Parathyroid adenoma (tissue), 2 donors: ENCODE measurements around the gene OR1E2.
"Not testable (repeated sequence)": the region's sequence is repeated elsewhere in the genome, so short reads cannot be mapped to it uniquely, and the experiment has no call there.

Experiments used
- H2AFZ ChIP-seq: fragments of 300-600 bp; sonication (generic); one replicate; pipeline ENCODE4 v1.7.0; 2017; ENCODE audit warnings: antibody characterized with exemption, mild to moderate bottlenecking
- H3K27ac ChIP-seq: fragments of 300-600 bp; sonication (generic); one replicate; pipeline ENCODE4 v1.7.0; 2017
- H3K27me3 ChIP-seq: fragments of 300-600 bp; sonication (generic); one replicate; pipeline ENCODE4 v1.7.0; 2017; ENCODE audit warnings: low read length; ENCODE audit not compliant: control insufficient read depth, insufficient read depth
- H3K36me3 ChIP-seq: fragments of 300-600 bp; sonication (generic); one replicate; pipeline ENCODE4 v1.7.0; 2017; ENCODE audit warnings: low read length; ENCODE audit not compliant: control insufficient read depth, insufficient read depth
- H3K4me1 ChIP-seq: fragments of 300-600 bp; sonication (generic); one replicate; pipeline ENCODE4 v1.7.0; 2017; ENCODE audit warnings: control low read depth
- H3K4me2 ChIP-seq: fragments of 300-600 bp; sonication (generic); one replicate; pipeline ENCODE4 v1.7.0; 2017; ENCODE audit warnings: low read length
- H3K4me3 ChIP-seq: fragments of 300-600 bp; sonication (generic); one replicate; pipeline ENCODE4 v1.7.0; 2017; ENCODE audit warnings: low read depth, low read length
- H3K79me2 ChIP-seq: fragments of 300-600 bp; sonication (generic); one replicate; pipeline ENCODE4 v1.7.0; 2017; ENCODE audit warnings: control low read depth
- H3K9ac ChIP-seq: fragments of 300-600 bp; sonication (generic); one replicate; pipeline ENCODE4 v1.7.0; 2017; ENCODE audit warnings: mild to moderate bottlenecking
- H3K9me3 ChIP-seq: fragments of 300-600 bp; sonication (generic); one replicate; pipeline ENCODE4 v1.7.0; 2017; ENCODE audit warnings: low read length; ENCODE audit not compliant: control insufficient read depth
- TF ChIP-seq, protein P1 (sequence below): fragments of 300-600 bp; sonication (generic); IDR thresholded peaks from one replicate; pipeline ENCODE4 v1.7.0; 2017; ENCODE audit warnings: antibody characterized with exemption, mild to moderate bottlenecking
- donor health status: primary hyperparathyroidism.

Gene OR1E2

DNA sequence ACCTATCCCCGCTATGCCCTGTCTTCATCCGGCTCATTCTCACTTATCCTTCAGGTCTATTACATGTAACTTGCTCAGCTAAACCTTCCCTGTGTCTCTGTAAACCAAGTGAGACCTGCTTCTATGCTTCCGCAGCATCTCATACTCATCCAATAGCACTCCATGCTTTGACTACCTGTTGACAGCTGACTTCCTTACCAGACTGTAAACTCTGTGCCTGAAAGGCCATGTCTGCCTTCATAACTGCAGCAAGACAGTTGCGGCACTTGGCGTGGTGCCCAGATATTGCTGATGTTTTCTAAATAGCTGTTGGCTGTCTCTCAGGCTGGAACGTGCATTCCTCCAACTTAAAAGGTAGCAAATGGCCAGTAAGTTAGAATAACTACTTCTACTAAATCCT is 33.6 kb downstream of the OR1E2 start:
- Histone ChIP-seq H3K4me2 (no peak overlapping the region), H3K9ac (no peak overlapping the region), H3K36me3 (no peaks in the 10 kb centered on the region), H3K4me3 (no peak overlapping the region), H3K9me3 (no peaks in the 10 kb centered on the region), H2AFZ (no peak overlapping the region), H3K27me3 (no peaks in the 10 kb centered on the region), H3K27ac (no peak overlapping the region), H3K4me1 (no peaks in the 10 kb centered on the region), H3K79me2 (no peaks in the 10 kb centered on the region)
- TF ChIP-seq, protein P1, sequence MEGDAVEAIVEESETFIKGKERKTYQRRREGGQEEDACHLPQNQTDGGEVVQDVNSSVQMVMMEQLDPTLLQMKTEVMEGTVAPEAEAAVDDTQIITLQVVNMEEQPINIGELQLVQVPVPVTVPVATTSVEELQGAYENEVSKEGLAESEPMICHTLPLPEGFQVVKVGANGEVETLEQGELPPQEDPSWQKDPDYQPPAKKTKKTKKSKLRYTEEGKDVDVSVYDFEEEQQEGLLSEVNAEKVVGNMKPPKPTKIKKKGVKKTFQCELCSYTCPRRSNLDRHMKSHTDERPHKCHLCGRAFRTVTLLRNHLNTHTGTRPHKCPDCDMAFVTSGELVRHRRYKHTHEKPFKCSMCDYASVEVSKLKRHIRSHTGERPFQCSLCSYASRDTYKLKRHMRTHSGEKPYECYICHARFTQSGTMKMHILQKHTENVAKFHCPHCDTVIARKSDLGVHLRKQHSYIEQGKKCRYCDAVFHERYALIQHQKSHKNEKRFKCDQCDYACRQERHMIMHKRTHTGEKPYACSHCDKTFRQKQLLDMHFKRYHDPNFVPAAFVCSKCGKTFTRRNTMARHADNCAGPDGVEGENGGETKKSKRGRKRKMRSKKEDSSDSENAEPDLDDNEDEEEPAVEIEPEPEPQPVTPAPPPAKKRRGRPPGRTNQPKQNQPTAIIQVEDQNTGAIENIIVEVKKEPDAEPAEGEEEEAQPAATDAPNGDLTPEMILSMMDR = no peak

DNA sequence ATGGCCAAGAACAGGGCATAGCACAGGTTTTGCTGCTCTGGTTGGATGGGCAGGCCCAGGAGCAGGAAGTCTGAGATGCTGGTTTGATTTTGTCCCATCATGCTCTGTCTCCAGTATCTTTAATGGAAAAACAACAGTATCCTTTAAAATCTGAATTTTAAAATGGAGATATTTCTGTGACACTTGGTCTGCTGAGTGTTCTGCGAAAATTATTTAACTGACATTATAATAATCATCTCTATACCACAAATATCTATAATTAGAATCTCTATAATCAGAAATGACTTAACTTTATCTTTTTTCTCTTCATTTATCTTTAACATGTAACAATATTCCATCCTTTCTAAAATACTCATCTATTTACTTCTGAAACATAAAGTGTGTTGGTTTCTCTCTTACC is 35.3 kb downstream of the OR1E2 start, which contains the start of gene OR1E1:
OR1E1 (minus strand) TSS at position 101 of the 400 bp plus-strand sequence; CDS start at position 101, 0 bp downstream.
- Histone ChIP-seq H3K36me3 (no peaks in the 10 kb centered on the region), H3K27ac (no peak within 1 kb of the TSS), H3K9ac (no peak within 1 kb of the TSS), H3K79me2 (no peaks in the 10 kb centered on the region), H3K27me3 (no peaks in the 10 kb centered on the region), H3K4me1 (no peaks in the 10 kb centered on the region), H3K9me3 (no peaks in the 10 kb centered on the region), H3K4me3 (no peak within 1 kb of the TSS), H3K4me2 (no peak within 1 kb of the TSS), H2AFZ (no peak within 1 kb of the TSS)
- TF ChIP-seq, protein P1 = no peak

DNA sequence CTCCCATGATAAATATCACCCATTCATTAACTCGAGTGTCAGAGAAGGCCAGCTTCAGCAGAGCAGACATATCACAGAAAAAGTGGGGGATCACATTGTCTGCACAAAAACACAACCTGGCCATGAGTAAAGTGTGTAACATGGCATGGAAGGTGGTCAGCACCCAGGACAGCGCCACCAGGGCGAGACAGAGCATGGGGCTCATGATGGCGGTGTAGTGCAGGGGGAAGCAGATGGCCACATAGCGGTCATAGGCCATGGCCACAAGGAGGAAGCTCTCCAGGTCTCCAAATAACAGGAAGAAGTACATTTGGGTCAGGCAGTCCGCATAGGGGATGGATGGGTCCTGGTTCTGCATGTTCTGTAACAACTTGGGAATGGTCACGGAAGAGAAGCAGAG is 35.8 kb downstream of the OR1E2 start:
- not testable (repeated sequence) for H3K4me3 ChIP-seq

DNA sequence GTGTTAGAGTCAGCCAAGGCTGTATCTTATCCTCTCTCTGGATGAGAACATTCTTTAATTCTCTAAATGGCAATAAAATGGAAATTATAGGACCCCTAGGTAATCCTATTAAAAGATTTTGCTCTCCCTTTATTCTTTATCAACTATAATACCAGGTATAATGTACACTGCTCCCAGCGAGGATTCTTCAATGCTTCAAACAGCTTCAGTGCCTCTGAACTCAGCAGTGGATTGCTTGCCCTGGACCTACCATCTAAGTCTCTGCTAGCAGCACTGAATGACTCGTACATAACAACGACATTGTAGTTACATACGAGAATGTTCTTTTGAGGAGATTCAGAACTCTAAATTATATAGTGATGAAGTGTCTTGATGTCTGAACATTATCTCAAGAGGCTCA is 43.9 kb downstream of the OR1E2 start:
- Histone ChIP-seq H3K4me1 (no peaks in the 10 kb centered on the region), H3K9me3 (no peaks in the 10 kb centered on the region), H3K9ac (no peak overlapping the region)

More for the DNA sequence above, 35.8 kb downstream of the OR1E2 start:
- not testable (repeated sequence) for H3K27me3 ChIP-seq, H3K9me3 ChIP-seq, H3K79me2 ChIP-seq, H3K4me2 ChIP-seq, H3K4me1 ChIP-seq, H3K9ac ChIP-seq, H3K27ac ChIP-seq, H2AFZ ChIP-seq, H3K36me3 ChIP-seq

DNA sequence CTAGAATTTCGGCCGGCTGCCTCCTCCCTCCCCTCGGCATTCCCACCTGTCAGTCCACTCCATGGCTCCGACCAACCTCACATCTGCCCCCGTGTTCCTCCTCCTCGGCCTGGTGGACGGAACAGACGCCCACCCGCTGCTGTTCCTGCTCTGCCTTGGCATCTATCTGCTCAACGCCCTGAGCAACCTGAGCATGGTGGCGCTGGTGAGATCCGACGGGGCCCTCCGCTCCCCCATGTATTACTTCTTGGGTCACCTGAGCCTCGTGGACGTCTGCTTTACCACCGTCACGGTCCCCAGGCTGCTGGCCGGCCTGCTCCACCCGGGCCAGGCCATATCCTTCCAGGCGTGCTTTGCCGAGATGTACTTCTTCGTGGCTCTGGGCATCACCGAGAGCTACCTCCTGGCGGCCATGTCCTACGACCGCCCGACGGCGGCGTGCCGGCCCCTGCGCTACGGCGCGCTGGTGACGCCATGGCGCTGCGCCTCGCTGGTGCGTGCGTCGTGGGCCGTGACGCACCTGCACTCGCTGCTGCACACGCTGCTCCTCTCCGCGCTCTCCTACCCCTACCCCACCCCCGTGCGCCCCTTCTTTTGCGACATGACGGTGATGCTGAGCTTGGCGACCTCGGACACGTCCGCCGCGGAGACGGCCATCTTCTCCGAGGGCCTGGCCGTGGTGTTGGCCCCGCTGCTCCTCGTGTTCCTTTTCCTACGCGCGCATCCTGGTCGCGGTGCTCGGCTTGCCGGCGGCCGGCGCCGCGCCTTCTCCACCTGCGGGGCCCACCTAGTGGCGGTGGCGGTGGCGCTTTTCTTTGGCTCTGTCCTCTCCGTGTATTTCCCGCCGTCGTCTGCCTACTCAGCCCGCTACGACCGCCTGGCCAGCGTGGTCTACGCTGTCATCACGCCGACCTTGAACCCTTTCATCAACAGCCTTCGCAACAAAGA is 47.5 kb downstream of the OR1E2 start, which contains the start of gene OR3A2:
OR3A2 (minus strand) TSS at position 440 of the 948 bp plus-strand sequence.
- Histone ChIP-seq H2AFZ (no peak within 1 kb of the TSS), H3K27ac (no peak within 1 kb of the TSS), H3K4me2 (no peak within 1 kb of the TSS), H3K36me3 (no peaks in the 10 kb centered on the region), H3K9me3 (no peaks in the 10 kb centered on the region), H3K27me3 (no peaks in the 10 kb centered on the region), H3K4me3 (no peak within 1 kb of the TSS), H3K79me2 (no peaks in the 10 kb centered on the region), H3K4me1 (no peaks in the 10 kb centered on the region), H3K9ac (no peak within 1 kb of the TSS)
- TF ChIP-seq, protein P1 = no peak

More for the DNA sequence above, 43.9 kb downstream of the OR1E2 start:
- Histone ChIP-seq H3K27ac (no peak overlapping the region), H3K27me3 (no peaks in the 10 kb centered on the region), H3K4me2 (no peak overlapping the region), H3K4me3 (no peak overlapping the region), H3K36me3 (no peaks in the 10 kb centered on the region), H2AFZ (no peak overlapping the region), H3K79me2 (no peaks in the 10 kb centered on the region)
- TF ChIP-seq, protein P1 = no peak
